GM23248 (cell line): ENCODE data around the gene IQGAP2. TPM values are rescaled to one million over a fixed set of nuclear protein-coding genes. Genes with fewer than 3 reads are reported as not detected.

Source experiments
- DNase-seq: peaks from one replicate; pipeline ENCODE4 v3.0.0-alpha.2; 2015
- H2AFZ ChIP-seq: fragments of 200-600 bp; sonication (generic); 2 replicates; pipeline ENCODE4 v1.6.1; 2016; ENCODE audit warnings: antibody characterized with exemption
- H3F3A ChIP-seq: fragments of 200-600 bp; sonication (generic); 2 replicates; pipeline ENCODE4 v1.6.1; 2016; ENCODE audit warnings: mild to moderate bottlenecking, antibody characterized with exemption, mixed run types; ENCODE audit not compliant: insufficient read depth
- H3K27ac ChIP-seq: fragments of 200-600 bp; sonication (generic); 2 replicates; pipeline ENCODE4 v1.5.1; 2016; ENCODE audit warnings: mild to moderate bottlenecking
- H3K27me3 ChIP-seq: fragments of 200-600 bp; sonication (generic); replicated peaks from 2 replicates; pipeline ENCODE4 v1.6.1; 2016; ENCODE audit warnings: mild to moderate bottlenecking; ENCODE audit not compliant: insufficient read depth
- H3K36me3 ChIP-seq: fragments of 200-600 bp; sonication (generic); 2 replicates; pipeline ENCODE4 v1.6.1; 2016; ENCODE audit warnings: low read depth, mild to moderate bottlenecking
- H3K4me1 ChIP-seq: fragments of 200-600 bp; sonication (generic); 2 replicates; pipeline ENCODE4 v1.6.1; 2016; ENCODE audit warnings: mild to moderate bottlenecking; ENCODE audit not compliant: insufficient read depth
- H3K4me2 ChIP-seq: fragments of 200-600 bp; sonication (generic); one replicate; pipeline ENCODE4 v1.6.1; 2016; ENCODE audit warnings: mild to moderate bottlenecking; ENCODE audit not compliant: unreplicated experiment
- H3K4me3 ChIP-seq: fragments of 200-600 bp; sonication (generic); 2 replicates; pipeline ENCODE4 v1.5.1; 2016; ENCODE audit warnings: mild to moderate bottlenecking
- H3K79me2 ChIP-seq: fragments of 200-600 bp; sonication (generic); 2 replicates; pipeline ENCODE4 v1.6.1; 2016; ENCODE audit warnings: mild to moderate bottlenecking; ENCODE audit not compliant: insufficient read depth
- H3K9ac ChIP-seq: fragments of 200-600 bp; sonication (generic); 2 replicates; pipeline ENCODE4 v1.6.1; 2016; ENCODE audit warnings: mild to moderate bottlenecking
- H3K9me2 ChIP-seq: fragments of 200-600 bp; sonication (generic); 2 replicates; pipeline ENCODE4 v1.6.1; 2016; ENCODE audit warnings: mixed run types, mild to moderate bottlenecking, moderate library complexity; ENCODE audit not compliant: insufficient read depth
- H3K9me3 ChIP-seq: fragments of 200-600 bp; sonication (generic); one replicate; pipeline ENCODE4 v1.6.1; 2017; ENCODE audit warnings: low read depth
- H4K20me1 ChIP-seq: fragments of 200-600 bp; sonication (generic); 2 replicates; pipeline ENCODE4 v1.6.0; 2016; ENCODE audit not compliant: insufficient read depth
- EZH2 ChIP-seq: fragments of 200-600 bp; sonication (generic); IDR thresholded peaks from 2 replicates; pipeline ENCODE4 v1.6.1; 2018; ENCODE audit warnings: antibody characterized with exemption, mild to moderate bottlenecking; ENCODE audit not compliant: insufficient read depth, poor library complexity, severe bottlenecking
- EZH2phosphoT487 ChIP-seq: fragments of 200-600 bp; sonication (generic); IDR thresholded peaks from 2 replicates; pipeline ENCODE4 v1.6.1; 2018; ENCODE audit warnings: antibody characterized with exemption, moderate library complexity, mild to moderate bottlenecking, low read depth; ENCODE audit not compliant: insufficient read depth
- WGBS, 2 experiments: methylation state at CpG; one replicate each; pipeline ENCODE4 v1.1.6; 2015 to 2017; ENCODE audit warnings: low lambda C conversion rate in 2 of 2, low coverage in 1 of 2; ENCODE audit errors: missing lambda C conversion rate in 2 of 2; 5-methylcytosine and 5-hydroxymethylcytosine counted together
- in situ Hi-C: fragments of 300-500 bp; cut with MboI; formaldehyde crosslinking; loops from 2 replicates; pipeline ENCODE4 v1.15.0; 2020
- polyA plus RNA-seq: library from polyadenylated mRNA; unstranded; fragments of >200 nt; fragmentation: Nextera tagmentation; extraction: Ambion mirVana; gene quantifications from 2 replicates; pipeline ENCODE4 v1.2.1, GENCODE V29; 2016
- total RNA-seq: library from RNA; depleted of rRNA; stranded (reverse); fragments of >200 nt; shearing (Covaris generic); gene quantifications from 2 replicates; pipeline ENCODE4 v1.2.3, GENCODE V29; 2014

The IQGAP2 gene
- total and polyA plus RNA-seq, 2 experiments from 2014 or later, result 0.11 TPM; not detected in 1

GRCh38 chr5:76620166-76620565 lies 217.1 kb downstream of the IQGAP2 start:
- Histone ChIP-seq H3K4me3 (no peak overlapping the region), H3K36me3 (no peaks in the 10 kb centered on the region), H3K4me1 (no peaks in the 10 kb centered on the region; the same call in 1 of the 2 replicates), H3K9me3 (no peaks in the 10 kb centered on the region), H3K79me2 (no peaks in the 10 kb centered on the region), H3K9me2 (no peaks in the 10 kb centered on the region), H3F3A (no peaks in the 10 kb centered on the region), H3K4me2 (no peak overlapping the region), H3K27ac (no peak overlapping the region), H2AFZ (no peak overlapping the region), H4K20me1 (no peaks in the 10 kb centered on the region), H3K9ac (no peak overlapping the region), H3K27me3 (peaks cover 39% of the 10 kb centered on the region)
- no peak for TF ChIP-seq EZH2
- no peak for DNase-seq
- WGBS, 2 experiments, result 82 to 86% methylated on average over 5 of the region's 5 CpGs
- in situ Hi-C loops, result no loop called here

DNA sequence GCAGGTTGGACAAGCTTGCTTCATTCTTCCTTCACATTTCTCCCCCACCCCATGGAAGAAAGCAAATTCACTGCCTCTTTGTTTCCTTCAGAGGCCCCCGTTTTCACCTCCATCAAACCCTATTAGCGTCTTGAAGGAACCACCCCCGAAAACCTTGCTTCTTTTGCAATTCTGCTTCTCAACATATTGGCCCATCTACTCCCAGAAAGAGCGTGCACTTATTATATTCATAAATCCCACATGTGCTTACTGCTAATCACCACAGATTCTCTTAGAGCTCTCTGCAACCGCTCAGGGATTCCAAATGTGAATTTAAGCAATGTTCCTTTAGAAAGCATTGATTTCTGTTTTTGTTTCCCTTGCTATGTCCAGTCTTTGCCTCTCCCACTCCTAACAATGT lies 219.0 kb downstream of the IQGAP2 start:
- Histone ChIP-seq H3K9me2 (no peaks in the 10 kb centered on the region), H4K20me1 (no peaks in the 10 kb centered on the region), H3K79me2 (no peaks in the 10 kb centered on the region), H3K4me2 (no peak overlapping the region), H3F3A (no peaks in the 10 kb centered on the region), H3K9ac (no peak overlapping the region), H3K4me3 (no peak overlapping the region), H3K9me3 (no peaks in the 10 kb centered on the region), H3K27ac (no peak overlapping the region), H3K4me1 (no peaks in the 10 kb centered on the region; the same call in 1 of the 2 replicates), H2AFZ (no peak overlapping the region), H3K27me3 (peaks cover 39% of the 10 kb centered on the region), H3K36me3 (no peaks in the 10 kb centered on the region)
- in situ Hi-C loops, result no loop called here
- 44 to 54% methylated on average over 5 of the region's 5 CpGs for WGBS, 2 experiments
- TF ChIP-seq EZH2, result no peak
- no peak for TF ChIP-seq EZH2phosphoT487
- no peak for DNase-seq

DNA sequence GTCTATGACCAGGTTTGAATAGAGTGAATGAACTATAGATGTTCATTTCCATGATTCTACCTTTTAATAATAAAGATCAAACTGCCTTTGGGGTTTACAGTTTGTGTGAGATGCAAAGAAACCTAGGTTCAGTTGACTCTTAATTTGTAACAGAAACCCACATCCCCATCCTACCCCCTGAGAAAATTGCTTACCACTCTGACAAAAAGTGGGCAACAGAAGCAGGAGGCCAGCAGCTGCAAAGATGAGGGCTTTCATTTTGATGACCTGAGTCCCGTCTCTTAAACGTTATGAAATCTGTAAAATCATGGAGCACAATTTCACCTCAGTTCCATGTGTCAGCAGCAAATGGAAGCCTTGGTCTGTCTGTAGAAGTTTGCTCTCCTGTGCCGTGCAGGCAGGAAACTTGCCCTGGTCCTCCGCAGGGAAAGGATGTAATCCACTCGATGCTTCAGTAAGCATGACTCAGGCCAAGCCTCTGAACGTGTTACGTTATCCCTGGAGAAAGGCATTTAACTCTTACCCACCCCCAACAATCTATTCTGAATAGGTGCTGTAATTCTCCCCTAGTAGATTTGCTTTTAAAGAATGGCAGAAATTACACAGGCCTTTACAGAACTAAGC lies 220.0 kb downstream of the IQGAP2 start, which contains the start of gene F2RL2:
Gene F2RL2, minus strand, starts transcription at position 431 of the 624 bp plus-strand sequence. Its CDS starts 173 bp downstream, at position 258.
- Histone ChIP-seq H3K9me3 (no peaks in the 10 kb centered on the region), H4K20me1 (no peaks in the 10 kb centered on the region), H3F3A (no peaks in the 10 kb centered on the region), H3K9me2 (no peaks in the 10 kb centered on the region), H3K79me2 (no peaks in the 10 kb centered on the region), H3K4me2 (no peak within 1 kb of the TSS), H3K36me3 (no peaks in the 10 kb centered on the region), H3K27ac (no peak within 1 kb of the TSS), H3K27me3 (peaks cover 42% of the 10 kb centered on the region), H3K9ac (no peak within 1 kb of the TSS), H3K4me3 (no peak within 1 kb of the TSS), H3K4me1 (no peaks in the 10 kb centered on the region), H2AFZ (peak within 1 kb of the TSS; percentile 28; the same call in 1 of the 2 replicates)
- peak; percentile 80 for DNase-seq
- 2% methylated on average over 7 of the region's 7 CpGs for WGBS, 2 experiments
- no peak for TF ChIP-seq EZH2phosphoT487
- no peak for TF ChIP-seq EZH2
- in situ Hi-C loops, result no loop called here

- Histone ChIP-seq H2AFZ (no peak overlapping the region), H3K36me3 (no peaks in the 10 kb centered on the region), H3K4me1 (no peaks in the 10 kb centered on the region), H3K9me2 (no peaks in the 10 kb centered on the region), H3K9me3 (no peaks in the 10 kb centered on the region), H3F3A (no peaks in the 10 kb centered on the region), H3K4me3 (no peak overlapping the region), H3K9ac (no peak overlapping the region), H3K79me2 (no peaks in the 10 kb centered on the region), H3K27me3 (peaks cover 44% of the 10 kb centered on the region), H3K27ac (no peak overlapping the region), H3K4me2 (no peak overlapping the region), H4K20me1 (no peaks in the 10 kb centered on the region)
- in situ Hi-C loops, result no loop called here
- 75 to 80% methylated on average over 8 of the region's 8 CpGs for WGBS, 2 experiments
- TF ChIP-seq EZH2 (no peak), EZH2phosphoT487 (no peak)
- no peak for DNase-seq
These were observed 222.2 kb downstream of the IQGAP2 start for GRCh38 chr5:76625087-76625815.
